ENCODE measurements around the gene MRPL38.
"Not testable (repeated sequence)": the region's sequence is repeated elsewhere in the genome, so short reads cannot be mapped to it uniquely, and the experiment has no call there.

The MRPL38 gene

GRCh38 chr17:75895370-75896155 lies 9.1 kb downstream of the MRPL38 start:
- DNase-seq: no peak

- DNase-seq: no peak
Measured at GRCh38 chr17:75894049-75894733, 10.5 kb downstream of the MRPL38 start.

GRCh38 chr17:75893305-75894048 lies 11.2 kb downstream of the MRPL38 start:
- no peak for DNase-seq

- DNase-seq: no peak
Measured at GRCh38 chr17:75892556-75893224, 12.0 kb downstream of the MRPL38 start.

- no peak for DNase-seq
Measured at GRCh38 chr17:75891605-75892555, 12.8 kb downstream of the MRPL38 start.

- no peak for DNase-seq
Measured at GRCh38 chr17:75891022-75891604, 13.6 kb downstream of the MRPL38 start.

GRCh38 chr17:75889454-75889853 lies 15.2 kb downstream of the MRPL38 start:
- no peak for DNase-seq

GRCh38 chr17:75888484-75888883 lies 16.2 kb downstream of the MRPL38 start:
- no peak for DNase-seq

GRCh38 chr17:75885860-75886259 lies 18.8 kb downstream of the MRPL38 start:
- DNase-seq: not testable (repeated sequence)

GRCh38 chr17:75885431-75885830 lies 19.3 kb downstream of the MRPL38 start:
- DNase-seq: no peak

- no peak for DNase-seq
Measured at GRCh38 chr17:75881678-75882454, 22.8 kb downstream of the MRPL38 start.

- DNase-seq: no peak
Measured at GRCh38 chr17:75880266-75880665, 24.4 kb downstream of the MRPL38 start.

GRCh38 chr17:75878174-75878998 lies 26.3 kb downstream of the MRPL38 start, which contains the start of gene TRIM47:
Gene TRIM47 (minus strand): TSS chr17:75878581. CDS start chr17:75878548, 33 bp downstream.
- DNase-seq: peak; percentile 8

GRCh38 chr17:75877752-75878173 lies 26.9 kb downstream of the MRPL38 start:
- DNase-seq: peak; percentile 6

- DNase-seq: no peak
Measured at GRCh38 chr17:75876938-75877751, 27.5 kb downstream of the MRPL38 start.

GRCh38 chr17:75876190-75876937 lies 28.3 kb downstream of the MRPL38 start:
- no peak for DNase-seq

GRCh38 chr17:75875940-75876189 lies 28.8 kb downstream of the MRPL38 start:
- no peak for DNase-seq
